ENCODE data around the gene ANKRD13B. TPM values are rescaled to one million over a fixed set of nuclear protein-coding genes. Genes with fewer than 3 reads are reported as not detected.

Gene ANKRD13B
- total RNA-seq, 1 experiment from 2014 or later: 31.4 TPM

- no peaks in the 10 kb centered on the region for H3K9me3 ChIP-seq (ENCODE audit: control insufficient read depth, insufficient read depth, low read depth, low read length)
- H3K27ac ChIP-seq (ENCODE audit: low read length): no peak overlapping the region
- in situ Hi-C loops (cut with HindIII; ENCODE audit: low pct_unique_long_range_greater_than_20kb, low sequenced_read_pairs) (no loop called here), intact Hi-C loops (cut with micrococcal nuclease; ENCODE audit: unreplicated experiment) (no loop called here)
- CTCF ChIA-PET: interaction anchor here (0.6 kb wide), 1 partner anchor 447 kb away, joined by 3 read pairs; no protein-coding TSS in a partner anchor
- no peak overlapping the region for H3K4me3 ChIP-seq (ENCODE audit: low read depth in 2 of 2, low read length in 2 of 2)
- DNase-seq (ENCODE audit: low read depth, low spot score) (no peak), ATAC-seq (no peak)
- BruUV-seq (replicated peaks): no TSS peak
- no peaks in the 10 kb centered on the region for H3K36me3 ChIP-seq (ENCODE audit: control insufficient read depth, insufficient read depth, low read length)
- TF ChIP-seq POLR2AphosphoS5 (IDR thresholded peaks at IDR 0.05; ENCODE audit: low read depth, low read length) (no peak), SIN3A (IDR thresholded peaks at IDR 0.05; ENCODE audit: borderline replicate concordance, insufficient read depth, low read depth, low read length) (no peak), TCF7L2 (IDR thresholded peaks at IDR 0.05; ENCODE audit: low read depth, low read length) (no peak)
- TF ChIP-seq, protein P1, sequence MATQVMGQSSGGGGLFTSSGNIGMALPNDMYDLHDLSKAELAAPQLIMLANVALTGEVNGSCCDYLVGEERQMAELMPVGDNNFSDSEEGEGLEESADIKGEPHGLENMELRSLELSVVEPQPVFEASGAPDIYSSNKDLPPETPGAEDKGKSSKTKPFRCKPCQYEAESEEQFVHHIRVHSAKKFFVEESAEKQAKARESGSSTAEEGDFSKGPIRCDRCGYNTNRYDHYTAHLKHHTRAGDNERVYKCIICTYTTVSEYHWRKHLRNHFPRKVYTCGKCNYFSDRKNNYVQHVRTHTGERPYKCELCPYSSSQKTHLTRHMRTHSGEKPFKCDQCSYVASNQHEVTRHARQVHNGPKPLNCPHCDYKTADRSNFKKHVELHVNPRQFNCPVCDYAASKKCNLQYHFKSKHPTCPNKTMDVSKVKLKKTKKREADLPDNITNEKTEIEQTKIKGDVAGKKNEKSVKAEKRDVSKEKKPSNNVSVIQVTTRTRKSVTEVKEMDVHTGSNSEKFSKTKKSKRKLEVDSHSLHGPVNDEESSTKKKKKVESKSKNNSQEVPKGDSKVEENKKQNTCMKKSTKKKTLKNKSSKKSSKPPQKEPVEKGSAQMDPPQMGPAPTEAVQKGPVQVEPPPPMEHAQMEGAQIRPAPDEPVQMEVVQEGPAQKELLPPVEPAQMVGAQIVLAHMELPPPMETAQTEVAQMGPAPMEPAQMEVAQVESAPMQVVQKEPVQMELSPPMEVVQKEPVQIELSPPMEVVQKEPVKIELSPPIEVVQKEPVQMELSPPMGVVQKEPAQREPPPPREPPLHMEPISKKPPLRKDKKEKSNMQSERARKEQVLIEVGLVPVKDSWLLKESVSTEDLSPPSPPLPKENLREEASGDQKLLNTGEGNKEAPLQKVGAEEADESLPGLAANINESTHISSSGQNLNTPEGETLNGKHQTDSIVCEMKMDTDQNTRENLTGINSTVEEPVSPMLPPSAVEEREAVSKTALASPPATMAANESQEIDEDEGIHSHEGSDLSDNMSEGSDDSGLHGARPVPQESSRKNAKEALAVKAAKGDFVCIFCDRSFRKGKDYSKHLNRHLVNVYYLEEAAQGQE (IDR thresholded peaks at IDR 0.05; ENCODE audit: insufficient read depth in 1 of 2, low read depth in 2 of 2, low read length in 1 of 2): no peak
- TF ChIP-seq, protein P2, sequence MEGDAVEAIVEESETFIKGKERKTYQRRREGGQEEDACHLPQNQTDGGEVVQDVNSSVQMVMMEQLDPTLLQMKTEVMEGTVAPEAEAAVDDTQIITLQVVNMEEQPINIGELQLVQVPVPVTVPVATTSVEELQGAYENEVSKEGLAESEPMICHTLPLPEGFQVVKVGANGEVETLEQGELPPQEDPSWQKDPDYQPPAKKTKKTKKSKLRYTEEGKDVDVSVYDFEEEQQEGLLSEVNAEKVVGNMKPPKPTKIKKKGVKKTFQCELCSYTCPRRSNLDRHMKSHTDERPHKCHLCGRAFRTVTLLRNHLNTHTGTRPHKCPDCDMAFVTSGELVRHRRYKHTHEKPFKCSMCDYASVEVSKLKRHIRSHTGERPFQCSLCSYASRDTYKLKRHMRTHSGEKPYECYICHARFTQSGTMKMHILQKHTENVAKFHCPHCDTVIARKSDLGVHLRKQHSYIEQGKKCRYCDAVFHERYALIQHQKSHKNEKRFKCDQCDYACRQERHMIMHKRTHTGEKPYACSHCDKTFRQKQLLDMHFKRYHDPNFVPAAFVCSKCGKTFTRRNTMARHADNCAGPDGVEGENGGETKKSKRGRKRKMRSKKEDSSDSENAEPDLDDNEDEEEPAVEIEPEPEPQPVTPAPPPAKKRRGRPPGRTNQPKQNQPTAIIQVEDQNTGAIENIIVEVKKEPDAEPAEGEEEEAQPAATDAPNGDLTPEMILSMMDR (IDR thresholded peaks at IDR 0.05): no peak
- no peaks in the 10 kb centered on the region for H3K27me3 ChIP-seq (ENCODE audit: control insufficient read depth, insufficient read depth, low read length)
- POLR2A ChIA-PET: no interaction called here
- H3K4me1 ChIP-seq (ENCODE audit: control insufficient read depth, insufficient read depth, low read length): peaks cover 6% of the 10 kb centered on the region; the same call in 1 of the 2 replicates
These were observed 50.9 kb downstream of the ANKRD13B start for GRCh38 chr17:29643817-29644160.

- ATAC-seq (no peak), DNase-seq (ENCODE audit: low read depth, low spot score) (no peak)
- TF ChIP-seq POLR2AphosphoS5 (IDR thresholded peaks at IDR 0.05; ENCODE audit: low read depth, low read length) (no peak), TCF7L2 (IDR thresholded peaks at IDR 0.05; ENCODE audit: low read depth, low read length) (no peak)
- intact Hi-C loops (cut with micrococcal nuclease; ENCODE audit: unreplicated experiment): no loop called here
- H3K27ac ChIP-seq (ENCODE audit: low read length): no peak overlapping the region
- in situ Hi-C loops (cut with HindIII; ENCODE audit: low pct_unique_long_range_greater_than_20kb, low sequenced_read_pairs): no loop called here
- no peak overlapping the region for H3K4me3 ChIP-seq (ENCODE audit: low read depth in 2 of 2, low read length in 2 of 2)
- ChIA-PET POLR2A (no interaction called here), CTCF (no interaction called here)
- no peaks in the 10 kb centered on the region for H3K36me3 ChIP-seq (ENCODE audit: control insufficient read depth, insufficient read depth, low read length)
- H3K4me1 ChIP-seq (ENCODE audit: control insufficient read depth, insufficient read depth, low read length): no peaks in the 10 kb centered on the region
- H3K9me3 ChIP-seq (ENCODE audit: control insufficient read depth, insufficient read depth, low read depth, low read length): no peaks in the 10 kb centered on the region
- BruUV-seq (replicated peaks): no TSS peak
- no peaks in the 10 kb centered on the region for H3K27me3 ChIP-seq (ENCODE audit: control insufficient read depth, insufficient read depth, low read length)
These were observed 52.7 kb downstream of the ANKRD13B start for GRCh38 chr17:29645515-29646051.

DNA sequence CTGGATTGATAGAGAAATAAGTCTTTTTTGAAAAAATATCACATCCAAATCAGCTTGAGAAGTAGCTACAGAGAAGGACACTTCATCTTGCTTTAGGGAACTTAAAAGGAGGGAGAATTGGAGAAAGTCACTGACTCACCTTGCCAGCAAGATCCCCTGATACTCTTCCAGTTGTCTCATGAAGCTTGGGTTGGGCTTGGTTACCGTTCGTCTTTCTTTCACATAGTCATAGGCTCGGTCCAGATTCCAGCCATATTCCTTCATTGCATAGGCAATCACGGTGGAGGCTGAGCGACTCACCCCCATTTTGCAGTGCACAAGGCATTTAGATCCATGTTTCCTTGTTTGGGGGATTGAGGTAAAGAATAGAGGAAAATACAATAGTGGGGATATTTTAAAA lies 55.1 kb downstream of the ANKRD13B start:
- H3K4me1 ChIP-seq (ENCODE audit: control insufficient read depth, insufficient read depth, low read length): no peaks in the 10 kb centered on the region
- H3K27ac ChIP-seq (ENCODE audit: low read length): no peak overlapping the region
- H3K9me3 ChIP-seq (ENCODE audit: control insufficient read depth, insufficient read depth, low read depth, low read length): no peaks in the 10 kb centered on the region
- no peak for DNase-seq (ENCODE audit: low read depth, low spot score)
- CTCF ChIA-PET: no interaction called here
- in situ Hi-C loops (cut with HindIII; ENCODE audit: low pct_unique_long_range_greater_than_20kb, low sequenced_read_pairs): no loop called here
- POLR2A ChIA-PET: interaction anchor here (0.7 kb wide), 1 partner anchor 27 kb away, joined by 3 read pairs; no protein-coding TSS in a partner anchor
- H3K36me3 ChIP-seq (ENCODE audit: control insufficient read depth, insufficient read depth, low read length): no peaks in the 10 kb centered on the region
- no peak overlapping the region for H3K4me3 ChIP-seq (ENCODE audit: low read depth in 2 of 2, low read length in 2 of 2)
- H3K27me3 ChIP-seq (ENCODE audit: control insufficient read depth, insufficient read depth, low read length): no peaks in the 10 kb centered on the region
- TF ChIP-seq TCF7L2 (IDR thresholded peaks at IDR 0.05; ENCODE audit: low read depth, low read length): no peak
- no peak for TF ChIP-seq SIN3A (IDR thresholded peaks at IDR 0.05; ENCODE audit: borderline replicate concordance, insufficient read depth, low read depth, low read length)
- TF ChIP-seq POLR2AphosphoS5 (IDR thresholded peaks at IDR 0.05; ENCODE audit: low read depth, low read length): no peak
- TF ChIP-seq, protein P2 (IDR thresholded peaks at IDR 0.05): no peak
- TF ChIP-seq, protein P1 (IDR thresholded peaks at IDR 0.05; ENCODE audit: insufficient read depth in 1 of 2, low read depth in 2 of 2, low read length in 1 of 2): no peak
- no peak for ATAC-seq
- no TSS peak for BruUV-seq (replicated peaks)
- intact Hi-C loops (cut with micrococcal nuclease; ENCODE audit: unreplicated experiment): no loop called here
